Measurements from ENCODE around the gene TMC6. TPM values are rescaled to one million over a fixed set of nuclear protein-coding genes. Genes with fewer than 3 reads are reported as not detected.
A peak's percentile ranks its signal among the peaks of the same experiment; 100 is the strongest.

The TMC6 gene
- total and polyA plus RNA-seq, 2 experiments from 2014 or later: 50.0 to 72.2 TPM

- Histone ChIP-seq H3K27me3 (ENCODE audit: insufficient read depth) (peaks cover 8% of the 10 kb centered on the region), H3K27ac (ENCODE audit: low read depth) (no peak overlapping the region), H3K9me2 (ENCODE audit: insufficient read depth) (no peaks in the 10 kb centered on the region), H2AFZ (no peak overlapping the region), H3K36me3 (ENCODE audit: insufficient read depth) (0 out of 2 replicates have a peak, but pooled peaks cover 5% of the 10 kb centered on the region), H3K4me1 (ENCODE audit: insufficient read depth) (peaks cover 28% of the 10 kb centered on the region), H3K4me3 (peak overlapping the region; percentile 95; the same call in 1 of the 2 replicates), H3K79me2 (replicated peaks; ENCODE audit: insufficient read depth) (0 out of 2 replicates have a peak, but pooled peaks cover 5% of the 10 kb centered on the region), H3F3A (replicated peaks; ENCODE audit: low read depth) (0 out of 2 replicates have a peak, but pooled peaks cover 7% of the 10 kb centered on the region), H3K4me2 (peak overlapping the region; percentile 99), H4K20me1 (replicated peaks; ENCODE audit: insufficient read depth) (no peaks in the 10 kb centered on the region)
- TF ChIP-seq ETS1 (IDR thresholded peaks at IDR 0.05): no peak
- no peak for TF ChIP-seq EZH2 (IDR thresholded peaks at IDR 0.05; ENCODE audit: low read depth, unreplicated experiment)
- TF ChIP-seq ZNF114 (CRISPR knock-in tag; IDR thresholded peaks at IDR 0.05): no peak
- TF ChIP-seq ZNF331 (CRISPR knock-in tag; IDR thresholded peaks at IDR 0.05; ENCODE audit: low read depth): no peak
- Mint-ChIP-seq H3K4me3 (no peak overlapping the region), H3K27ac (no peak overlapping the region), H3K36me3 (ENCODE audit: low read depth) (peaks cover 21% of the 10 kb centered on the region), H3K9me3 (no peaks in the 10 kb centered on the region), H3K27me3 (ENCODE audit: insufficient read depth, low read depth, poor library complexity) (peaks cover 20% of the 10 kb centered on the region), H3K4me1 (peaks cover 20% of the 10 kb centered on the region)
- no peak for ATAC-seq
- DNase-seq (ENCODE audit: low spot score): no peak
Observed at GRCh38 chr17:78125976-78126894, 2.3 kb downstream of the TMC6 start.

- no peak for ATAC-seq
- Mint-ChIP-seq H3K4me3 (no peak overlapping the region), H3K27ac (no peak overlapping the region), H3K36me3 (ENCODE audit: low read depth) (peaks cover 25% of the 10 kb centered on the region), H3K4me1 (peaks cover 20% of the 10 kb centered on the region), H3K27me3 (ENCODE audit: insufficient read depth, low read depth, poor library complexity) (peaks cover 12% of the 10 kb centered on the region), H3K9me3 (no peaks in the 10 kb centered on the region)
- no peak overlapping the region for H3K4me2 ChIP-seq
- no peak for DNase-seq (ENCODE audit: low spot score)
- TF ChIP-seq ETS1 (IDR thresholded peaks at IDR 0.05) (no peak), NANOG (IDR thresholded peaks at IDR 0.05; ENCODE audit: borderline replicate concordance) (no peak), STAT1 (IDR thresholded peaks at IDR 0.05; ENCODE audit: unreplicated experiment) (no peak), ZNF114 (CRISPR knock-in tag; IDR thresholded peaks at IDR 0.05) (no peak), EZH2phosphoT487 (IDR thresholded peaks at IDR 0.05; ENCODE audit: unreplicated experiment) (no peak)
- H3K36me3 ChIP-seq (ENCODE audit: insufficient read depth): 0 out of 2 replicates have a peak, but pooled peaks cover 5% of the 10 kb centered on the region
- H3K27ac ChIP-seq (ENCODE audit: low read depth): no peak overlapping the region
- H3K79me2 ChIP-seq (replicated peaks; ENCODE audit: insufficient read depth): 0 out of 2 replicates have a peak, but pooled peaks cover 5% of the 10 kb centered on the region
- H3K9me2 ChIP-seq (ENCODE audit: insufficient read depth): no peaks in the 10 kb centered on the region
- H3F3A ChIP-seq (replicated peaks; ENCODE audit: low read depth): 0 out of 2 replicates have a peak, but pooled peaks cover 4% of the 10 kb centered on the region
- no peaks in the 10 kb centered on the region for H3K27me3 ChIP-seq (ENCODE audit: insufficient read depth)
- H2AFZ ChIP-seq: no peak overlapping the region
- no peaks in the 10 kb centered on the region for H4K20me1 ChIP-seq (replicated peaks; ENCODE audit: insufficient read depth)
- peaks cover 24% of the 10 kb centered on the region for H3K4me1 ChIP-seq (ENCODE audit: insufficient read depth)
- no peak overlapping the region for H3K4me3 ChIP-seq
Observed at GRCh38 chr17:78125138-78125913, 3.2 kb downstream of the TMC6 start.
